GM10847 (cell line): Measurements from ENCODE around the gene NCAM1.

Experiments used
- POLR2A ChIP-seq: IDR thresholded peaks from 2 replicates; pipeline ENCODE4 v1.6.1; 2011; ENCODE audit not compliant: insufficient read length; ENCODE audit errors: extremely low read depth

The NCAM1 gene

GRCh38 chr11:113269096-113269495, 307.9 kb downstream of the NCAM1 start:
- no peak for TF ChIP-seq POLR2A

GRCh38 chr11:113269636-113270035, 308.4 kb downstream of the NCAM1 start:
- TF ChIP-seq POLR2A, result no peak

- no peak for TF ChIP-seq POLR2A
These were observed 308.9 kb downstream of the NCAM1 start for GRCh38 chr11:113270080-113270479.

GRCh38 chr11:113271551-113272245, 310.5 kb downstream of the NCAM1 start:
- TF ChIP-seq POLR2A, result no peak

- no peak for TF ChIP-seq POLR2A
These were observed 311.1 kb downstream of the NCAM1 start for GRCh38 chr11:113272281-113272680.

GRCh38 chr11:113272927-113273615, 311.9 kb downstream of the NCAM1 start:
- no peak for TF ChIP-seq POLR2A

- no peak for TF ChIP-seq POLR2A
These were observed 312.5 kb downstream of the NCAM1 start for GRCh38 chr11:113273720-113274119.

- TF ChIP-seq POLR2A, result no peak
These were observed 313.7 kb downstream of the NCAM1 start for GRCh38 chr11:113274713-113275582.

- TF ChIP-seq POLR2A, result no peak
These were observed 314.4 kb downstream of the NCAM1 start for GRCh38 chr11:113275602-113276001.

GRCh38 chr11:113276466-113276865, 315.2 kb downstream of the NCAM1 start:
- TF ChIP-seq POLR2A, result no peak

GRCh38 chr11:113277907-113278306, 316.7 kb downstream of the NCAM1 start:
- no peak for TF ChIP-seq POLR2A

- no peak for TF ChIP-seq POLR2A
These were observed 317.3 kb downstream of the NCAM1 start for GRCh38 chr11:113278481-113278880.

GRCh38 chr11:113278925-113279324, 317.7 kb downstream of the NCAM1 start:
- no peak for TF ChIP-seq POLR2A

GRCh38 chr11:113279591-113279990, 318.4 kb downstream of the NCAM1 start:
- TF ChIP-seq POLR2A, result no peak

GRCh38 chr11:113281052-113281725, 320.0 kb downstream of the NCAM1 start:
- TF ChIP-seq POLR2A, result no peak
